Activated CD8-positive, alpha-beta memory T cell treated with anti-CD3 and anti-CD28 coated beads, Interleukin-2, amount 50 U/mL, for 1 hour (primary cell): ENCODE data around the gene KCNK5.

Source experiments
- DNase-seq: peaks from one replicate; pipeline ENCODE4 v3.0.0-alpha.2; 2020; ENCODE audit errors: extremely low read depth

Gene KCNK5

GRCh38 chr6:39197922-39198500 lies 31.3 kb downstream of the KCNK5 start:
- no peak for DNase-seq

GRCh38 chr6:39197521-39197920 lies 31.8 kb downstream of the KCNK5 start:
- no peak for DNase-seq

- no peak for DNase-seq
These were observed 32.6 kb downstream of the KCNK5 start for GRCh38 chr6:39196673-39197091.

GRCh38 chr6:39195792-39196385 lies 33.4 kb downstream of the KCNK5 start:
- DNase-seq, result no peak

GRCh38 chr6:39194466-39194865 lies 34.8 kb downstream of the KCNK5 start:
- no peak for DNase-seq

- DNase-seq, result no peak
These were observed 36.0 kb downstream of the KCNK5 start for GRCh38 chr6:39193201-39193791.

- no peak for DNase-seq
These were observed 36.5 kb downstream of the KCNK5 start for GRCh38 chr6:39192736-39193135.

- no peak for DNase-seq
These were observed 37.9 kb downstream of the KCNK5 start for GRCh38 chr6:39191236-39191930.

GRCh38 chr6:39190545-39191235 lies 38.6 kb downstream of the KCNK5 start:
- DNase-seq, result no peak

- no peak for DNase-seq
These were observed 39.2 kb downstream of the KCNK5 start for GRCh38 chr6:39189915-39190544.

GRCh38 chr6:39189131-39189530 lies 40.1 kb downstream of the KCNK5 start:
- no peak for DNase-seq

- DNase-seq, result no peak
These were observed 40.7 kb downstream of the KCNK5 start for GRCh38 chr6:39188571-39188970.

- no peak for DNase-seq
These were observed 41.2 kb downstream of the KCNK5 start for GRCh38 chr6:39188098-39188450.

- no peak for DNase-seq
These were observed 44.2 kb downstream of the KCNK5 start for GRCh38 chr6:39184906-39185580.

- DNase-seq, result no peak
These were observed 46.7 kb downstream of the KCNK5 start for GRCh38 chr6:39182604-39183003.

- DNase-seq, result no peak
These were observed 47.4 kb downstream of the KCNK5 start for GRCh38 chr6:39181826-39182225.

GRCh38 chr6:39181333-39181732 lies 47.9 kb downstream of the KCNK5 start:
- DNase-seq, result no peak

GRCh38 chr6:39178804-39179203 lies 50.5 kb downstream of the KCNK5 start:
- no peak for DNase-seq

GRCh38 chr6:39178235-39178634 lies 51.0 kb downstream of the KCNK5 start:
- no peak for DNase-seq

- no peak for DNase-seq
These were observed 52.1 kb downstream of the KCNK5 start for GRCh38 chr6:39177130-39177529.

- DNase-seq, result no peak
These were observed 56.0 kb downstream of the KCNK5 start for GRCh38 chr6:39173270-39173669.
